HCT116 (cell line): Measurements from ENCODE around the gene ERICH3. TPM values are rescaled to one million over a fixed set of nuclear protein-coding genes. Genes with fewer than 3 reads are reported as not detected.

Experiments used
- ATAC-seq: fragments of 200-7000 bp; cut with Tn5 transposase; 2 replicates; pipeline ENCODE4 v1.9.1; 2020; ENCODE audit warnings: mild to moderate bottlenecking, moderate library complexity
- BruUV-seq: library from RNA; stranded (reverse); fragments of 400-500 nt; replicated peaks from 2 replicates; lab custom pipeline; 2021; lab: Mats Ljungman, UMichigan
- CTCF ChIA-PET: fragments of 300-600 bp; sonication (Branson Sonifier 250); formaldehyde crosslinking; loops from one replicate; lab custom pipeline; 2021; ENCODE audit warnings: antibody characterized with exemption; lab: Charles Lee
- POLR2A ChIA-PET: fragments of 300-600, 350-600 bp; sonication (Branson Sonifier 250); formaldehyde crosslinking; loops from one replicate; lab custom pipeline; 2021; ENCODE audit warnings: antibody characterized with exemption; lab: Charles Lee
- RAD21 ChIA-PET, 2 experiments: fragments of 300-600 bp; sonication (Branson Sonifier 250); formaldehyde crosslinking; loops; one replicate each; lab custom pipeline; 2023; ENCODE audit warnings: low total read pairs in 2 of 2; ENCODE audit not compliant: uncharacterized antibody in 2 of 2, unreplicated experiment in 2 of 2, low non-redundant PET in 1 of 2; lab: Charles Lee
- DNase-seq: peaks from one replicate; pipeline ENCODE4 v3.0.0-alpha.2; 2010; ENCODE audit warnings: low read depth, low spot score
- H2AFZ ChIP-seq: fragments of 200-600 bp; shearing (Covaris generic), sonication (generic); 2 replicates; pipeline ENCODE4 v1.6.1; 2017; ENCODE audit warnings: low read depth, mixed run types, mixed read lengths, antibody characterized with exemption, low read length; ENCODE audit not compliant: poor library complexity, severe bottlenecking
- H3K27ac ChIP-seq: 2 replicates; pipeline ENCODE4 v1.5.1; 2012; ENCODE audit warnings: low read depth, low read length
- H3K27me3 ChIP-seq: fragments of 200-600 bp; sonication (generic); 2 replicates; pipeline ENCODE4 v1.6.1; 2016; ENCODE audit warnings: mixed run types, low read length, mixed read lengths; ENCODE audit not compliant: insufficient read depth
- H3K36me3 ChIP-seq, 2 experiments: fragments of 200-500 bp in 1 of 2; fragments of 200-600 bp in 1 of 2; sonication (Bioruptor generic) in 1 of 2; sonication (generic) in 1 of 2; 2 replicates each; pipeline versions ENCODE4 v1.5.1 to v1.6.1; 2014 to 2016; ENCODE audit warnings: low read length in 2 of 2, inconsistent platforms in 1 of 2, mixed read lengths in 1 of 2, mixed run types in 1 of 2; ENCODE audit not compliant: insufficient read depth in 2 of 2, control insufficient read depth in 1 of 2
- H3K4me1 ChIP-seq, 2 experiments: fragments of 200-600 bp in 1 of 2; sonication (generic) in 1 of 2; 2 replicates each; pipeline versions ENCODE4 v1.5.1 to v1.6.1; 2012 to 2017; ENCODE audit warnings: low read length in 2 of 2, inconsistent platforms in 1 of 2, mild to moderate bottlenecking in 1 of 2, mixed read lengths in 1 of 2, mixed run types in 1 of 2, moderate library complexity in 1 of 2; ENCODE audit not compliant: insufficient read depth in 2 of 2, control insufficient read depth in 1 of 2
- H3K4me2 ChIP-seq: fragments of 200-600 bp; sonication (generic); 2 replicates; pipeline ENCODE4 v1.6.1; 2017; ENCODE audit warnings: mixed run types, low read length, mixed read lengths
- H3K4me3 ChIP-seq, 2 experiments: fragments of 200-600 bp in 1 of 2; sonication (generic) in 1 of 2; replicated peaks in 1 of 2; 2 replicates each; pipeline ENCODE4 v1.5.1; 2011 to 2016; ENCODE audit warnings: low read length in 2 of 2, control low read depth in 1 of 2, low read depth in 1 of 2, mild to moderate bottlenecking in 1 of 2, mixed read lengths in 1 of 2, mixed run types in 1 of 2
- H3K79me2 ChIP-seq: fragments of 200-600 bp; sonication (generic); 2 replicates; pipeline ENCODE4 v1.6.1; 2017; ENCODE audit warnings: mild to moderate bottlenecking, mixed run types, low read length, moderate library complexity, mixed read lengths; ENCODE audit not compliant: insufficient read depth
- H3K9ac ChIP-seq: fragments of 200-600 bp; sonication (generic); 2 replicates; pipeline ENCODE4 v1.6.1; 2016; ENCODE audit warnings: low read length, mixed read lengths
- H3K9me2 ChIP-seq: fragments of 200-600 bp; sonication (generic), shearing (Covaris generic); 2 replicates; pipeline ENCODE4 v1.6.1; 2017; ENCODE audit warnings: mixed run types, mild to moderate bottlenecking, moderate library complexity; ENCODE audit not compliant: insufficient read depth
- H3K9me3 ChIP-seq, 2 experiments: fragments of 200-500 bp in 1 of 2; fragments of 200-600 bp in 1 of 2; sonication (Bioruptor generic) in 1 of 2; sonication (generic) in 1 of 2; 2 replicates each; pipeline ENCODE4 v1.6.1; 2014 to 2017; ENCODE audit warnings: low read length in 2 of 2, mixed read lengths in 2 of 2, inconsistent platforms in 1 of 2, low read depth in 1 of 2, mild to moderate bottlenecking in 1 of 2, mixed run types in 1 of 2, moderate library complexity in 1 of 2; ENCODE audit not compliant: control insufficient read depth in 1 of 2, insufficient read depth in 1 of 2
- H4K20me1 ChIP-seq: fragments of 200-600 bp; sonication (generic), shearing (Covaris generic); 2 replicates; pipeline ENCODE4 v1.6.1; 2017; ENCODE audit warnings: mixed run types, mild to moderate bottlenecking, moderate library complexity; ENCODE audit not compliant: insufficient read depth
- EGR1 ChIP-seq: IDR thresholded peaks from 2 replicates; pipeline ENCODE4 v1.6.1; 2012; ENCODE audit warnings: low read depth
- FOSL1 ChIP-seq: IDR thresholded peaks from 2 replicates; pipeline ENCODE4 v1.6.1; 2012; ENCODE audit warnings: low read depth
- RAD21 ChIP-seq: IDR thresholded peaks from 2 replicates; pipeline ENCODE4 v1.6.1; 2012; ENCODE audit warnings: low read depth, mild to moderate bottlenecking
- SP1 ChIP-seq: IDR thresholded peaks from 2 replicates; pipeline ENCODE4 v1.6.1; 2012; ENCODE audit warnings: low read depth
- TCF7L2 ChIP-seq: IDR thresholded peaks from 2 replicates; pipeline ENCODE4 v1.7.0; 2011; ENCODE audit warnings: borderline replicate concordance, inconsistent platforms; ENCODE audit not compliant: insufficient read depth, insufficient read length; ENCODE audit errors: extremely low read depth
- YY1 ChIP-seq: IDR thresholded peaks from 2 replicates; pipeline ENCODE4 v1.6.1; 2011; ENCODE audit warnings: low read length, low read depth, moderate library complexity, mild to moderate bottlenecking; ENCODE audit not compliant: insufficient replicate concordance; ENCODE audit errors: extremely low read depth
- intact Hi-C: fragments of 100-400 bp; cut with micrococcal nuclease; formaldehyde crosslinking; loops from 2 replicates; pipeline ENCODE4 v1.10.0; 2022
- total RNA-seq: library from RNA; stranded (reverse); gene quantifications from one replicate; pipeline ENCODE4 v1.2.1, GENCODE V29; 2021; ENCODE audit not compliant: unreplicated experiment
- TF ChIP-seq, protein P1 (sequence below): IDR thresholded peaks from 2 replicates; pipeline ENCODE4 v1.6.1; 2012; ENCODE audit warnings: low read depth

The ERICH3 gene
- total RNA-seq, 1 experiment from 2014 or later = not detected

DNA sequence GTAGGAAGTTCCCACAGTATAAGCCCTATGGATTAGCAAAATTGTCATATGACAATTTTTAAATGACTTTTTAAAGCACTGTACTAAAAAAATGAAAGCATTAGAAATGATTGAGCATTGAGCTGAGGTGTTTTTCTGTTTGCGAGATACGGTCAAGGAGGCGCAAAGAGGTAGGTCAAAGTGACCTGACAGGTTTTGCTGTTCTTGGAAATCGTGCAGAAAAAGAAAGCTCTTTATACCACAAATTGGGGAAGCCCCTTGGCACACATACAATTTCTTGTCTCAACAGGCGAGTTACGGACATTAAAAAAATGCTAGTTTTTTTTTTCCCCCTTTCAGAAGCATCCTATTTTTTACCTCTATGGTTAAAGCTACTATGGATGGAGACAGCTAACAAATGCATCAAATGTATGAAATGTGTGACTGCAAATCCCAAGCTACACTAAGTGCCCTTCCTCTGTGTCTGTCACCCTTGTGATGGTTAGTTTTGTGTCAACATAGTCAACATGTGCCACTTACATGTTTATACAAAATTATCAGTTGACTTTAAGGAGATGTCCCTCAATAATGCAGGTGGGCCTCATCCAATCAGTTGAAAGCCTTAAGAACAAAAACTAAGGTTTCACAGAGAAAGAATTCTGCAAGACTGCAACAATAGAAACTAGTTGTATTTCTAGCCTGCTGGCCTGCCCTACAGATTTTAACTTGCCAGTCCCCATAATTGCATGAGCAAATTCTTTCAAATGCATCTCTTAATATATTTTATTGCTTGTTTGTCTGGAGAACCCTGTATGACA, 30.0 kb upstream of the ERICH3 start:
- intact Hi-C loops = no loop called here
- ChIA-PET POLR2A (no interaction called here), RAD21 (no interaction called here), CTCF (no interaction called here)
- no TSS peak for BruUV-seq
- no peaks in the 10 kb centered on the region for H3K4me1 ChIP-seq
- no peaks in the 10 kb centered on the region for H4K20me1 ChIP-seq
- H3K27me3 ChIP-seq = no peaks in the 10 kb centered on the region
- no peaks in the 10 kb centered on the region; a peak in 1 of 4 replicates for H3K36me3 ChIP-seq
- H2AFZ ChIP-seq = no peak overlapping the region
- no peak overlapping the region for H3K4me2 ChIP-seq
- no peak overlapping the region for H3K27ac ChIP-seq
- H3K79me2 ChIP-seq = no peaks in the 10 kb centered on the region
- H3K4me3 ChIP-seq = no peak overlapping the region
- no peak for DNase-seq
- no peaks in the 10 kb centered on the region for H3K9me3 ChIP-seq
- no peak overlapping the region for H3K9ac ChIP-seq
- H3K9me2 ChIP-seq = no peaks in the 10 kb centered on the region
- TF ChIP-seq FOSL1 (no peak), TCF7L2 (no peak), SP1 (no peak), RAD21 (no peak), EGR1 (no peak), YY1 (no peak)
- TF ChIP-seq, all 23 proteins: peak for 0
- no peak for ATAC-seq

DNA sequence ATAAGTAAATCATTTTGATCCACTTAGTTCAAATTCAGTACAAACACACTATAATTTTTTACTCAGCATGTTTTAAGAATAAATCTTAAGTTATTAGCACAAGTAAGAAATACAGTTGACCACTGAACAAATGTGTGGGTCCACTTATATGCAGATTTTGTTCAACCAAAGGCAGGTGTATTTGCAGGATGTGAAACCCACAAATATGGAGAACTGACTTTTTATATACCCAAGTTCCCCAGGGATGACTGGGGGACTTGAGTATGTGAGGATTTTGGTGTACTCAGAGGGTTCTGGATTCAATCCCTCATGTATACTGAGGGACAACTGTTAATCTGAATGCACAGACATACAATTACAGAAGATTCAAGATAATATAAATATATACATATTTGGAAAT, 25.7 kb upstream of the ERICH3 start:
- no peak overlapping the region for H3K9ac ChIP-seq
- ChIA-PET RAD21 (no interaction called here), POLR2A (no interaction called here), CTCF (interaction anchor here (0.9 kb wide), 1 partner anchor 10 kb away, joined by 3 read pairs; no protein-coding TSS in a partner anchor)
- no peak overlapping the region for H2AFZ ChIP-seq
- H3K9me2 ChIP-seq = no peaks in the 10 kb centered on the region
- no peak overlapping the region for H3K4me2 ChIP-seq
- no peak for ATAC-seq
- H3K9me3 ChIP-seq = no peaks in the 10 kb centered on the region
- no peaks in the 10 kb centered on the region for H3K79me2 ChIP-seq
- H3K4me3 ChIP-seq = no peak overlapping the region
- H3K27ac ChIP-seq = no peak overlapping the region
- no TSS peak for BruUV-seq
- intact Hi-C loops = no loop called here
- TF ChIP-seq, protein P1, sequence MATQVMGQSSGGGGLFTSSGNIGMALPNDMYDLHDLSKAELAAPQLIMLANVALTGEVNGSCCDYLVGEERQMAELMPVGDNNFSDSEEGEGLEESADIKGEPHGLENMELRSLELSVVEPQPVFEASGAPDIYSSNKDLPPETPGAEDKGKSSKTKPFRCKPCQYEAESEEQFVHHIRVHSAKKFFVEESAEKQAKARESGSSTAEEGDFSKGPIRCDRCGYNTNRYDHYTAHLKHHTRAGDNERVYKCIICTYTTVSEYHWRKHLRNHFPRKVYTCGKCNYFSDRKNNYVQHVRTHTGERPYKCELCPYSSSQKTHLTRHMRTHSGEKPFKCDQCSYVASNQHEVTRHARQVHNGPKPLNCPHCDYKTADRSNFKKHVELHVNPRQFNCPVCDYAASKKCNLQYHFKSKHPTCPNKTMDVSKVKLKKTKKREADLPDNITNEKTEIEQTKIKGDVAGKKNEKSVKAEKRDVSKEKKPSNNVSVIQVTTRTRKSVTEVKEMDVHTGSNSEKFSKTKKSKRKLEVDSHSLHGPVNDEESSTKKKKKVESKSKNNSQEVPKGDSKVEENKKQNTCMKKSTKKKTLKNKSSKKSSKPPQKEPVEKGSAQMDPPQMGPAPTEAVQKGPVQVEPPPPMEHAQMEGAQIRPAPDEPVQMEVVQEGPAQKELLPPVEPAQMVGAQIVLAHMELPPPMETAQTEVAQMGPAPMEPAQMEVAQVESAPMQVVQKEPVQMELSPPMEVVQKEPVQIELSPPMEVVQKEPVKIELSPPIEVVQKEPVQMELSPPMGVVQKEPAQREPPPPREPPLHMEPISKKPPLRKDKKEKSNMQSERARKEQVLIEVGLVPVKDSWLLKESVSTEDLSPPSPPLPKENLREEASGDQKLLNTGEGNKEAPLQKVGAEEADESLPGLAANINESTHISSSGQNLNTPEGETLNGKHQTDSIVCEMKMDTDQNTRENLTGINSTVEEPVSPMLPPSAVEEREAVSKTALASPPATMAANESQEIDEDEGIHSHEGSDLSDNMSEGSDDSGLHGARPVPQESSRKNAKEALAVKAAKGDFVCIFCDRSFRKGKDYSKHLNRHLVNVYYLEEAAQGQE = no peak
- no peaks in the 10 kb centered on the region for H4K20me1 ChIP-seq
- no peaks in the 10 kb centered on the region for H3K27me3 ChIP-seq
- no peak for DNase-seq
- H3K36me3 ChIP-seq = no peaks in the 10 kb centered on the region
- no peaks in the 10 kb centered on the region for H3K4me1 ChIP-seq
